H1 (cell line): ENCODE results near the gene ARHGAP11B.

Experiments
- CTCF ChIA-PET: fragments of 300-600 bp; sonication (Branson Sonifier 250); formaldehyde crosslinking; loops from one replicate; lab custom pipeline; 2021; ENCODE audit not compliant: partially characterized antibody; lab: Charles Lee
- POLR2A ChIA-PET: fragments of 300-600 bp; sonication (Branson Sonifier 250); formaldehyde crosslinking; loops from one replicate; lab custom pipeline; 2021; ENCODE audit warnings: inconsistent platforms; ENCODE audit not compliant: partially characterized antibody; lab: Charles Lee
- DNase-seq, 2 experiments: peaks; one replicate each; pipeline versions ENCODE4 v3.0.0 to v3.0.0-alpha.2; 2010 to 2022; ENCODE audit warnings: low spot score in 2 of 2, low read depth in 1 of 2, mixed read lengths in 1 of 2
- FAIRE-seq: peaks from 2 replicates; lab custom pipeline; 2011; peaks lifted over from hg19 to GRCh38; lab: Jason Lieb, UNC
- H2AFZ ChIP-seq: 2 replicates; pipeline ENCODE4 v1.8.1; 2012; ENCODE audit warnings: low read length, inconsistent platforms
- H2AK5ac ChIP-seq: 2 replicates; pipeline ENCODE4 v1.6.1; 2013; ENCODE audit warnings: low read depth, low read length
- H2BK120ac ChIP-seq: replicated peaks from 2 replicates; pipeline ENCODE3; 2013; ENCODE audit warnings: low read depth, low read length, inconsistent platforms
- H2BK12ac ChIP-seq: 2 replicates; pipeline ENCODE4 v1.6.1; 2013; ENCODE audit warnings: low read depth, low read length
- H2BK15ac ChIP-seq: 2 replicates; pipeline ENCODE4 v1.6.1; 2013; ENCODE audit warnings: low read length
- H2BK20ac ChIP-seq: 2 replicates; pipeline ENCODE4 v1.6.1; 2013; ENCODE audit warnings: low read length
- H2BK5ac ChIP-seq: 2 replicates; pipeline ENCODE4 v1.6.1; 2013; ENCODE audit warnings: low read depth, low read length
- H3K14ac ChIP-seq: 2 replicates; pipeline ENCODE4 v1.6.1; 2013; ENCODE audit warnings: inconsistent platforms; ENCODE audit not compliant: insufficient read length
- H3K18ac ChIP-seq: 2 replicates; pipeline ENCODE4 v1.6.1; 2013; ENCODE audit warnings: low read length; ENCODE audit errors: extremely low read depth
- H3K23ac ChIP-seq: 2 replicates; pipeline ENCODE4 v1.6.1; 2013; ENCODE audit warnings: inconsistent platforms; ENCODE audit not compliant: insufficient read length
- H3K23me2 ChIP-seq: 2 replicates; pipeline ENCODE4 v1.6.1; 2013; ENCODE audit warnings: low read depth, low read length
- H3K27ac ChIP-seq: 2 replicates; pipeline ENCODE4 v1.6.1; 2011; ENCODE audit warnings: low read depth, low read length, inconsistent platforms
- H3K27me3 ChIP-seq, 4 experiments: replicated peaks in 1 of 4; 1 replicate in 1 of 4; 2 replicates in 3 of 4; pipeline versions ENCODE4 v1.6.1 to v1.8.1; 2011 to 2013; ENCODE audit warnings: low read length in 3 of 4, mild to moderate bottlenecking in 3 of 4, inconsistent platforms in 2 of 4, mixed read lengths in 2 of 4, moderate library complexity in 1 of 4; ENCODE audit not compliant: control insufficient read depth in 3 of 4, insufficient read depth in 3 of 4; ENCODE audit errors: extremely low read depth in 1 of 4
- H3K36me3 ChIP-seq, 4 experiments: 2 replicates each; pipeline versions ENCODE4 v1.6.1 to v1.8.1; 2011 to 2013; ENCODE audit warnings: mild to moderate bottlenecking in 4 of 4, low read length in 3 of 4, moderate library complexity in 2 of 4, control low read depth in 1 of 4, inconsistent platforms in 1 of 4; ENCODE audit not compliant: insufficient read depth in 4 of 4, control insufficient read depth in 2 of 4
- H3K4ac ChIP-seq: replicated peaks from 2 replicates; pipeline ENCODE3; 2013; ENCODE audit warnings: low read length, low read depth, mixed read lengths, inconsistent platforms; ENCODE audit not compliant: insufficient read length
- H3K4me1 ChIP-seq, 4 experiments: replicated peaks in 1 of 4; 1 replicate in 1 of 4; 2 replicates in 3 of 4; pipeline versions ENCODE4 v1.6.1 to v1.8.1; 2011 to 2013; ENCODE audit warnings: low read length in 3 of 4, inconsistent platforms in 2 of 4, mixed read lengths in 1 of 4; ENCODE audit not compliant: insufficient read depth in 4 of 4, control insufficient read depth in 3 of 4
- H3K4me2 ChIP-seq, 2 experiments: 2 replicates each; pipeline versions ENCODE4 v1.6.1 to v1.8.1; 2011 to 2013; ENCODE audit warnings: low read depth in 2 of 2, low read length in 2 of 2, control low read depth in 1 of 2, inconsistent platforms in 1 of 2, mild to moderate bottlenecking in 1 of 2; ENCODE audit not compliant: insufficient read depth in 1 of 2
- H3K4me3 ChIP-seq, 4 experiments: fragments of 200-600, 300-600 bp in 1 of 4; sonication (generic), shearing (Covaris generic), sonication (Bioruptor Twin) in 1 of 4; 2 replicates each; pipeline versions ENCODE4 v1.5.1 to v1.8.1; 2011 to 2016; ENCODE audit warnings: low read length in 4 of 4, low read depth in 3 of 4, control low read depth in 2 of 4, inconsistent platforms in 2 of 4, mild to moderate bottlenecking in 2 of 4, mixed read lengths in 1 of 4, moderate library complexity in 1 of 4; ENCODE audit not compliant: insufficient read depth in 2 of 4; ENCODE audit errors: extremely low read depth in 1 of 4
- H3K56ac ChIP-seq: replicated peaks from 2 replicates; pipeline ENCODE3; 2013; ENCODE audit warnings: low read depth, mild to moderate bottlenecking, mixed read lengths, low read length, inconsistent platforms; ENCODE audit not compliant: insufficient read length
- H3K79me1 ChIP-seq: 2 replicates; pipeline ENCODE4 v1.6.1; 2013; ENCODE audit warnings: low read depth, low read length, control low read depth
- H3K79me2 ChIP-seq, 2 experiments: 2 replicates each; pipeline versions ENCODE4 v1.6.1 to v1.8.1; 2012 to 2013; ENCODE audit warnings: low read length in 2 of 2, mild to moderate bottlenecking in 2 of 2, inconsistent platforms in 1 of 2; ENCODE audit not compliant: insufficient read depth in 2 of 2, control insufficient read depth in 1 of 2
- H3K9ac ChIP-seq, 4 experiments: replicated peaks in 1 of 4; 1 replicate in 1 of 4; 2 replicates in 3 of 4; pipeline versions ENCODE4 v1.6.1 to v1.8.1; 2011 to 2013; ENCODE audit warnings: low read depth in 3 of 4, low read length in 3 of 4, control low read depth in 2 of 4, mild to moderate bottlenecking in 2 of 4, moderate library complexity in 2 of 4, inconsistent platforms in 1 of 4; ENCODE audit errors: extremely low read depth in 1 of 4
- H3K9me3 ChIP-seq, 2 experiments: 2 replicates each; pipeline versions ENCODE4 v1.6.1 to v1.8.1; 2012 to 2013; ENCODE audit warnings: mild to moderate bottlenecking in 2 of 2, moderate library complexity in 2 of 2, control low read depth in 1 of 2, inconsistent platforms in 1 of 2, low read depth in 1 of 2, low read length in 1 of 2, mixed read lengths in 1 of 2; ENCODE audit not compliant: insufficient read depth in 2 of 2
- H4K20me1 ChIP-seq, 2 experiments: replicated peaks in 1 of 2; 2 replicates each; pipeline versions ENCODE3 to v1.8.1; 2011 to 2013; ENCODE audit warnings: inconsistent platforms in 2 of 2, low read length in 2 of 2, mild to moderate bottlenecking in 1 of 2; ENCODE audit not compliant: insufficient read depth in 2 of 2, control insufficient read depth in 1 of 2
- H4K5ac ChIP-seq: 2 replicates; pipeline ENCODE4 v1.6.1; 2013; ENCODE audit warnings: low read length, low read depth, mixed read lengths, inconsistent platforms; ENCODE audit not compliant: insufficient read length
- H4K8ac ChIP-seq: 2 replicates; pipeline ENCODE4 v1.8.0; 2013; ENCODE audit warnings: mild to moderate bottlenecking, moderate library complexity, low read length, inconsistent platforms; ENCODE audit not compliant: insufficient read depth; ENCODE audit errors: extremely low read depth
- H4K91ac ChIP-seq: replicated peaks from 2 replicates; pipeline ENCODE3; 2013; ENCODE audit warnings: low read length, mixed read lengths, inconsistent platforms; ENCODE audit not compliant: insufficient read length
- HDAC2 ChIP-seq, 2 experiments: fragments of 300-600 bp in 1 of 2; sonication (generic) in 1 of 2; IDR thresholded peaks; 2 replicates each; pipeline ENCODE4 v1.6.1; 2011 to 2012; ENCODE audit warnings: low read depth in 2 of 2, low read length in 2 of 2, mild to moderate bottlenecking in 2 of 2, moderate library complexity in 2 of 2, borderline replicate concordance in 1 of 2, inconsistent platforms in 1 of 2
- SP1 ChIP-seq: IDR thresholded peaks from 2 replicates; pipeline ENCODE4 v1.6.1; 2011; ENCODE audit warnings: low read depth, low read length
- SP4 ChIP-seq: IDR thresholded peaks from 2 replicates; pipeline ENCODE4 v1.6.1; 2012; ENCODE audit warnings: low read length, inconsistent platforms
- TAF7 ChIP-seq: optimal IDR thresholded peaks from 2 replicates; pipeline ENCODE3; 2011; ENCODE audit warnings: low read depth, mild to moderate bottlenecking, inconsistent platforms, low read length, moderate library complexity, borderline replicate concordance
- WGBS, 2 experiments: shearing (Covaris generic) in 1 of 2; methylation state at CpG; one replicate each; pipeline versions ENCODE4 v1.1.6 to v1.1.7; 2013 to 2015; ENCODE audit warnings: low lambda C conversion rate in 2 of 2, mixed read lengths in 2 of 2, inconsistent platforms in 1 of 2, low coverage in 1 of 2, missing lambda C conversion rate in 1 of 2; ENCODE audit not compliant: insufficient replicate concordance in 2 of 2, insufficient coverage in 1 of 2, insufficient read length in 1 of 2; ENCODE audit errors: extremely low coverage in 1 of 2, missing lambda C conversion rate in 1 of 2; 5-methylcytosine and 5-hydroxymethylcytosine counted together

The ARHGAP11B gene

GRCh38 chr15:30650012-30650929 is 24.3 kb downstream of the ARHGAP11B start:
- DNase-seq = no peak

More at GRCh38 chr15:30650012-30650929, 24.3 kb downstream of the ARHGAP11B start:
- FAIRE-seq = no peak
- no peak overlapping the region for H3K23ac ChIP-seq
- no peak overlapping the region for H2AK5ac ChIP-seq
- H3K27ac ChIP-seq = no peak overlapping the region
- no peak overlapping the region for H2AFZ ChIP-seq
- no peak overlapping the region for H3K56ac ChIP-seq
- H3K4ac ChIP-seq = no peak overlapping the region
- no peaks in the 10 kb centered on the region for H3K4me1 ChIP-seq
- H3K9me3 ChIP-seq = no peaks in the 10 kb centered on the region
- TF ChIP-seq TAF7 (no peak), SP1 (no peak), HDAC2 (IDR thresholded peaks at IDR 0.05; ENCODE audit: borderline replicate concordance in 1 of 2, low read depth in 2 of 2, low read length in 2 of 2) (no peak), SP4 (no peak)
- H3K4me2 ChIP-seq = no peak overlapping the region
- no peak overlapping the region for H2BK120ac ChIP-seq
- H3K36me3 ChIP-seq = peaks cover 4 to 25% (median 6%) of the 10 kb centered on the region in 4 experiments
- CTCF ChIA-PET = no interaction called here
- H4K20me1 ChIP-seq = no peaks in the 10 kb centered on the region
- no peaks in the 10 kb centered on the region for H3K23me2 ChIP-seq
- H4K8ac ChIP-seq = no peak overlapping the region
- POLR2A ChIA-PET = no interaction called here
- no peak overlapping the region for H2BK5ac ChIP-seq
- no peak overlapping the region for H3K14ac ChIP-seq
- no peak overlapping the region for H2BK12ac ChIP-seq
- H3K27me3 ChIP-seq = no peaks in the 10 kb centered on the region
- H2BK15ac ChIP-seq = no peak overlapping the region
- H4K5ac ChIP-seq = no peak overlapping the region
- no peaks in the 10 kb centered on the region; a peak in 1 of 4 replicates for H3K79me2 ChIP-seq
- H3K18ac ChIP-seq = no peak overlapping the region
- no peak overlapping the region for H4K91ac ChIP-seq
- H3K9ac ChIP-seq = no peak overlapping the region
- 91% methylated on average over 5 of the region's 5 CpGs; no CpG with 5 or more reads in 1 of the 2 experiments for WGBS, 2 experiments
- H2BK20ac ChIP-seq = no peak overlapping the region
- H3K79me1 ChIP-seq = no peaks in the 10 kb centered on the region
- H3K4me3 ChIP-seq = no peak overlapping the region
